ENCODE data around the gene DNAH11. TPM values are rescaled to one million over a fixed set of nuclear protein-coding genes. Genes with fewer than 3 reads are reported as not detected.
A peak's percentile ranks its signal among the peaks of the same experiment; 100 is the strongest.

The DNAH11 gene
- total RNA-seq, 1 experiment from 2014 or later, result 0.15 TPM

DNA sequence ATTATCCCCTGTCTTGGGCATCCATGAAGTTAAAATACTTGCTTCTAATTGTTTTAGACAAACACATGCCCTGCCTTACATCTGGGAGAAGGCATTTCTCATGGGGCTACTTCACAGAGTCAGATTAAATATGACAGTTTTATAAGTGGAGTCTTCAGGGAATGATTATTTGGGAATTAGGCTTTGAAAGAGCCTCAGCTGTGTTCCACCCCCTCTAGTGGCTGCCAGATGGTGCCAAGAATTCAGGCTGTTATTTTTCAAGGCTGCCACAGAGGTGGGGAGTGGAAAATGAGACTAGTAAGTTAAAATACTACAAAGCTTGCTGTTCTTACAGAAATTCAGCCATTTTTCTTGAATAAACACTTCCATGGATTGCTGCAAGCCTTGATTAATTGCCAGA lies 45.8 kb upstream of the DNAH11 start:
- Histone ChIP-seq H3K4me3 (ENCODE audit: low read depth in 2 of 2, low read length in 2 of 2) (no peak overlapping the region), H3K9me3 (ENCODE audit: control insufficient read depth, insufficient read depth, low read depth, low read length) (peaks cover 12% of the 10 kb centered on the region; the same call in 1 of the 2 replicates), H3K27ac (ENCODE audit: low read length) (no peak overlapping the region), H3K27me3 (ENCODE audit: control insufficient read depth, insufficient read depth, low read length) (no peaks in the 10 kb centered on the region), H3K36me3 (ENCODE audit: control insufficient read depth, insufficient read depth, low read length) (no peaks in the 10 kb centered on the region), H3K4me1 (ENCODE audit: control insufficient read depth, insufficient read depth, low read length) (no peaks in the 10 kb centered on the region)
- ChIA-PET CTCF (interaction anchor here (0.7 kb wide), 1 partner anchor 70 kb away, joined by 3 read pairs; no protein-coding TSS in a partner anchor), POLR2A (no interaction called here)
- ATAC-seq (peak; percentile 71; the same call in 1 of the 2 replicates), DNase-seq (ENCODE audit: low read depth, low spot score) (no peak)
- intact Hi-C loops (cut with micrococcal nuclease; ENCODE audit: unreplicated experiment) (no loop called here), in situ Hi-C loops (cut with HindIII; ENCODE audit: low pct_unique_long_range_greater_than_20kb, low sequenced_read_pairs) (no loop called here)
- TF ChIP-seq, protein P1, sequence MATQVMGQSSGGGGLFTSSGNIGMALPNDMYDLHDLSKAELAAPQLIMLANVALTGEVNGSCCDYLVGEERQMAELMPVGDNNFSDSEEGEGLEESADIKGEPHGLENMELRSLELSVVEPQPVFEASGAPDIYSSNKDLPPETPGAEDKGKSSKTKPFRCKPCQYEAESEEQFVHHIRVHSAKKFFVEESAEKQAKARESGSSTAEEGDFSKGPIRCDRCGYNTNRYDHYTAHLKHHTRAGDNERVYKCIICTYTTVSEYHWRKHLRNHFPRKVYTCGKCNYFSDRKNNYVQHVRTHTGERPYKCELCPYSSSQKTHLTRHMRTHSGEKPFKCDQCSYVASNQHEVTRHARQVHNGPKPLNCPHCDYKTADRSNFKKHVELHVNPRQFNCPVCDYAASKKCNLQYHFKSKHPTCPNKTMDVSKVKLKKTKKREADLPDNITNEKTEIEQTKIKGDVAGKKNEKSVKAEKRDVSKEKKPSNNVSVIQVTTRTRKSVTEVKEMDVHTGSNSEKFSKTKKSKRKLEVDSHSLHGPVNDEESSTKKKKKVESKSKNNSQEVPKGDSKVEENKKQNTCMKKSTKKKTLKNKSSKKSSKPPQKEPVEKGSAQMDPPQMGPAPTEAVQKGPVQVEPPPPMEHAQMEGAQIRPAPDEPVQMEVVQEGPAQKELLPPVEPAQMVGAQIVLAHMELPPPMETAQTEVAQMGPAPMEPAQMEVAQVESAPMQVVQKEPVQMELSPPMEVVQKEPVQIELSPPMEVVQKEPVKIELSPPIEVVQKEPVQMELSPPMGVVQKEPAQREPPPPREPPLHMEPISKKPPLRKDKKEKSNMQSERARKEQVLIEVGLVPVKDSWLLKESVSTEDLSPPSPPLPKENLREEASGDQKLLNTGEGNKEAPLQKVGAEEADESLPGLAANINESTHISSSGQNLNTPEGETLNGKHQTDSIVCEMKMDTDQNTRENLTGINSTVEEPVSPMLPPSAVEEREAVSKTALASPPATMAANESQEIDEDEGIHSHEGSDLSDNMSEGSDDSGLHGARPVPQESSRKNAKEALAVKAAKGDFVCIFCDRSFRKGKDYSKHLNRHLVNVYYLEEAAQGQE (IDR thresholded peaks at IDR 0.05; ENCODE audit: insufficient read depth in 1 of 2, low read depth in 2 of 2, low read length in 1 of 2), result no peak
- TF ChIP-seq, protein P2, sequence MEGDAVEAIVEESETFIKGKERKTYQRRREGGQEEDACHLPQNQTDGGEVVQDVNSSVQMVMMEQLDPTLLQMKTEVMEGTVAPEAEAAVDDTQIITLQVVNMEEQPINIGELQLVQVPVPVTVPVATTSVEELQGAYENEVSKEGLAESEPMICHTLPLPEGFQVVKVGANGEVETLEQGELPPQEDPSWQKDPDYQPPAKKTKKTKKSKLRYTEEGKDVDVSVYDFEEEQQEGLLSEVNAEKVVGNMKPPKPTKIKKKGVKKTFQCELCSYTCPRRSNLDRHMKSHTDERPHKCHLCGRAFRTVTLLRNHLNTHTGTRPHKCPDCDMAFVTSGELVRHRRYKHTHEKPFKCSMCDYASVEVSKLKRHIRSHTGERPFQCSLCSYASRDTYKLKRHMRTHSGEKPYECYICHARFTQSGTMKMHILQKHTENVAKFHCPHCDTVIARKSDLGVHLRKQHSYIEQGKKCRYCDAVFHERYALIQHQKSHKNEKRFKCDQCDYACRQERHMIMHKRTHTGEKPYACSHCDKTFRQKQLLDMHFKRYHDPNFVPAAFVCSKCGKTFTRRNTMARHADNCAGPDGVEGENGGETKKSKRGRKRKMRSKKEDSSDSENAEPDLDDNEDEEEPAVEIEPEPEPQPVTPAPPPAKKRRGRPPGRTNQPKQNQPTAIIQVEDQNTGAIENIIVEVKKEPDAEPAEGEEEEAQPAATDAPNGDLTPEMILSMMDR (IDR thresholded peaks at IDR 0.05), result peak; percentile 68
- no peak for TF ChIP-seq POLR2AphosphoS5 (IDR thresholded peaks at IDR 0.05; ENCODE audit: low read depth, low read length)
- no TSS peak for BruUV-seq (replicated peaks)

DNA sequence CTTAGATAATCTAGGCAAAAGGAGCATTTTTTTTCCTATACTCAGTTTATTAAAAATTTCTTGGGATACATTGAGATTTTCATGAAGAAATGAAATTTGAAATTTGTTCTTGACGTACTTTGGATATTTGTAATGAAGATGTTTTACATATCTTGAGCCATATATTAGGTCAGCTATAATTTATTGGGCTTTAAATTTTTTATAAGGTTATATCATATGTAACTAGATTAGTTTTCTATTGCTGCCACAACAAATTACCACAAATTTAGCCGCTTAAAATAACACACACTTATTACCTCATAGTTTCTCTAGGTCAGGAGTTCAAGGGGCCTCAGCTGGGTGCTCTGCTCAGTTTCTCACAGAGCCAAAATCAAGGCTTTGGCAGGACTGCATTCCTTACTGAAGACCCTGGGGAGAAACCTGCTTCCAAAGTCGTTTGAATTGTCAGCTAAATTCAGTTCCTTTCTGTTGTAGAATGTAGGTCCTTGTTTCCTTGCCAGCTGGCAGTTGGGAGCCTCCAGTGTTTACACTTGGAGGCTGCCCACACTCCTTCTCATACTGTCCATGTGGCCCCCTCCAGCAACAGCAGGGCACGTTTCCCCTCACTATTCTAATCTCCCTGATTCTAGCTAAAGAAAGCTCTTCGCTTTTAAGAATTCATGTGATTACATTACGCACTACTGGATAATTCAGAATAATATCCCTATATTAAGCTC lies 42.6 kb upstream of the DNAH11 start:
- DNase-seq (ENCODE audit: low read depth, low spot score), result no peak
- no peaks in the 10 kb centered on the region for H3K4me1 ChIP-seq (ENCODE audit: control insufficient read depth, insufficient read depth, low read length)
- in situ Hi-C loops (cut with HindIII; ENCODE audit: low pct_unique_long_range_greater_than_20kb, low sequenced_read_pairs), result no loop called here
- no peaks in the 10 kb centered on the region for H3K27me3 ChIP-seq (ENCODE audit: control insufficient read depth, insufficient read depth, low read length)
- no TSS peak for BruUV-seq (replicated peaks)
- H3K9me3 ChIP-seq (ENCODE audit: control insufficient read depth, insufficient read depth, low read depth, low read length), result no peaks in the 10 kb centered on the region
- H3K4me3 ChIP-seq (ENCODE audit: low read depth in 2 of 2, low read length in 2 of 2), result no peak overlapping the region
- no peak overlapping the region for H3K27ac ChIP-seq (ENCODE audit: low read length)
- TF ChIP-seq, protein P1 (IDR thresholded peaks at IDR 0.05; ENCODE audit: insufficient read depth in 1 of 2, low read depth in 2 of 2, low read length in 1 of 2), result no peak
- no peak for TF ChIP-seq SIN3A (IDR thresholded peaks at IDR 0.05; ENCODE audit: borderline replicate concordance, insufficient read depth, low read depth, low read length)
- no peak for TF ChIP-seq POLR2AphosphoS5 (IDR thresholded peaks at IDR 0.05; ENCODE audit: low read depth, low read length)
- no peak for TF ChIP-seq TCF7L2 (IDR thresholded peaks at IDR 0.05; ENCODE audit: low read depth, low read length)
- TF ChIP-seq, protein P2 (IDR thresholded peaks at IDR 0.05), result no peak
- H3K36me3 ChIP-seq (ENCODE audit: control insufficient read depth, insufficient read depth, low read length), result no peaks in the 10 kb centered on the region
- CTCF ChIA-PET, result no interaction called here
- POLR2A ChIA-PET, result no interaction called here
- intact Hi-C loops (cut with micrococcal nuclease; ENCODE audit: unreplicated experiment), result no loop called here
- ATAC-seq, result no peak

Measured in Panc1 (cell line).